Measurements from ENCODE around the gene IL1F10.

The IL1F10 gene

GRCh38 chr2:113046465-113046864 is 21.3 kb upstream of the IL1F10 start:
- no peak overlapping the region for H3K4me3 ChIP-seq (ENCODE audit: low read length)
- DNase-seq (ENCODE audit: low read depth), result no peak
- no peak for TF ChIP-seq CTCF (conservative IDR thresholded peaks at IDR 0.05; ENCODE audit: low read length)

GRCh38 chr2:113050921-113051895 is 16.6 kb upstream of the IL1F10 start:
- no peak for TF ChIP-seq CTCF (conservative IDR thresholded peaks at IDR 0.05; ENCODE audit: low read length)
- no peak overlapping the region for H3K4me3 ChIP-seq (ENCODE audit: low read length)
- no peak for DNase-seq (ENCODE audit: low read depth)

- DNase-seq (ENCODE audit: low read depth), result no peak
- no peak for TF ChIP-seq CTCF (conservative IDR thresholded peaks at IDR 0.05; ENCODE audit: low read length)
- H3K4me3 ChIP-seq (ENCODE audit: low read length), result no peak within 1 kb of the TSS
These were observed 15.3 kb upstream of the IL1F10 start, which contains the start of gene IL36B for GRCh38 chr2:113052396-113052917. Gene IL36B (minus strand): TSS chr2:113052867.

GRCh38 chr2:113053666-113054065 is 14.1 kb upstream of the IL1F10 start:
- H3K4me3 ChIP-seq (ENCODE audit: low read length), result no peak overlapping the region
- TF ChIP-seq CTCF (conservative IDR thresholded peaks at IDR 0.05; ENCODE audit: low read length), result no peak
- DNase-seq (ENCODE audit: low read depth), result no peak

- TF ChIP-seq CTCF (conservative IDR thresholded peaks at IDR 0.05; ENCODE audit: low read length), result no peak
- no peak overlapping the region for H3K4me3 ChIP-seq (ENCODE audit: low read length)
- no peak for DNase-seq (ENCODE audit: low read depth)
These were observed 13.7 kb upstream of the IL1F10 start for GRCh38 chr2:113054066-113054465.

- DNase-seq (ENCODE audit: low read depth), result no peak
- no peak for TF ChIP-seq CTCF (conservative IDR thresholded peaks at IDR 0.05; ENCODE audit: low read length)
- no peak overlapping the region for H3K4me3 ChIP-seq (ENCODE audit: low read length)
These were observed 11.2 kb upstream of the IL1F10 start for GRCh38 chr2:113056521-113056920.

GRCh38 chr2:113057117-113057516 is 10.7 kb upstream of the IL1F10 start:
- no peak overlapping the region for H3K4me3 ChIP-seq (ENCODE audit: low read length)
- no peak for TF ChIP-seq CTCF (conservative IDR thresholded peaks at IDR 0.05; ENCODE audit: low read length)
- no peak for DNase-seq (ENCODE audit: low read depth)

Measured in AG10803 (cell line).